A673 (cell line): ENCODE results near the gene CNNM1. TPM values are rescaled to one million over a fixed set of nuclear protein-coding genes. Genes with fewer than 3 reads are reported as not detected.

Source experiments
- BruUV-seq: library from RNA; stranded (reverse); fragments of 400-500 nt; replicated peaks from 2 replicates; lab custom pipeline; 2021; lab: Mats Ljungman, UMichigan
- CTCF ChIA-PET: fragments of 300-600 bp; sonication (Branson Sonifier 250); formaldehyde crosslinking; loops from one replicate; lab custom pipeline; 2022; ENCODE audit warnings: antibody characterized with exemption; lab: Charles Lee
- POLR2A ChIA-PET: fragments of 300-600 bp; sonication (Branson Sonifier 250); formaldehyde crosslinking; loops from one replicate; lab custom pipeline; 2022; ENCODE audit warnings: antibody characterized with exemption; ENCODE audit not compliant: low non-redundant PET; lab: Charles Lee
- DNase-seq: peaks from one replicate; pipeline ENCODE4 v3.0.0-alpha.2; 2015; ENCODE audit warnings: low spot score
- H3K27ac ChIP-seq: fragments of 200-600 bp; sonication (generic); 2 replicates; pipeline ENCODE4 v1.5.1; 2016; ENCODE audit warnings: mixed run types, low read depth, mild to moderate bottlenecking, mixed read lengths, antibody characterized with exemption, low read length; ENCODE audit not compliant: poor library complexity, severe bottlenecking
- H3K27me3 ChIP-seq: fragments of 200-600 bp; sonication (generic); replicated peaks from 2 replicates; pipeline ENCODE4 v1.6.1; 2017; ENCODE audit warnings: mixed run types, low read depth, mild to moderate bottlenecking, mixed read lengths, antibody characterized with exemption, low read length; ENCODE audit not compliant: insufficient read depth, poor library complexity
- H3K36me3 ChIP-seq: fragments of 200-600 bp; sonication (generic); 2 replicates; pipeline ENCODE4 v1.6.1; 2016; ENCODE audit warnings: mixed run types, mild to moderate bottlenecking, mixed read lengths, antibody characterized with exemption, low read length; ENCODE audit not compliant: insufficient read depth, poor library complexity, severe bottlenecking
- H3K4me1 ChIP-seq: fragments of 200-600 bp; sonication (generic); 2 replicates; pipeline ENCODE4 v1.6.1; 2017; ENCODE audit warnings: mixed run types, mild to moderate bottlenecking, mixed read lengths, antibody characterized with exemption, low read length; ENCODE audit not compliant: insufficient read depth, poor library complexity, severe bottlenecking
- H3K4me3 ChIP-seq: fragments of 200-600 bp; sonication (generic); 2 replicates; pipeline ENCODE4 v1.5.1; 2016; ENCODE audit warnings: low read depth, mixed run types, mild to moderate bottlenecking, mixed read lengths, low read length; ENCODE audit not compliant: poor library complexity, severe bottlenecking
- H3K9me3 ChIP-seq: fragments of 200-600 bp; sonication (generic); 2 replicates; pipeline ENCODE4 v1.6.1; 2016; ENCODE audit warnings: mixed run types, low read depth, mild to moderate bottlenecking, mixed read lengths, antibody characterized with exemption, low read length; ENCODE audit not compliant: poor library complexity, severe bottlenecking
- EZH2 ChIP-seq: fragments of 200-600 bp; sonication (generic); IDR thresholded peaks from 2 replicates; pipeline ENCODE4 v1.6.1; 2017; ENCODE audit warnings: borderline replicate concordance, low read depth, mild to moderate bottlenecking, mixed read lengths, antibody characterized with exemption, low read length; ENCODE audit not compliant: poor library complexity, severe bottlenecking
- intact Hi-C: fragments of 100-400 bp; cut with micrococcal nuclease; formaldehyde crosslinking; loops from one replicate; pipeline ENCODE4 v1.10.0; 2022; ENCODE audit not compliant: unreplicated experiment
- total RNA-seq: library from RNA; stranded (reverse); gene quantifications from 2 replicates; pipeline ENCODE4 v1.2.3, GENCODE V29; 2021
- TF ChIP-seq, protein P1 (sequence below): fragments of 300-800, 200-600 bp; sonication (generic); conservative IDR thresholded peaks from 2 replicates; pipeline ENCODE4 v1.5.1; 2017; ENCODE audit warnings: low read depth, mild to moderate bottlenecking, antibody characterized with exemption, low read length, moderate library complexity, mixed read lengths

The CNNM1 gene
- total RNA-seq, 1 experiment from 2014 or later: 0.73 TPM

DNA sequence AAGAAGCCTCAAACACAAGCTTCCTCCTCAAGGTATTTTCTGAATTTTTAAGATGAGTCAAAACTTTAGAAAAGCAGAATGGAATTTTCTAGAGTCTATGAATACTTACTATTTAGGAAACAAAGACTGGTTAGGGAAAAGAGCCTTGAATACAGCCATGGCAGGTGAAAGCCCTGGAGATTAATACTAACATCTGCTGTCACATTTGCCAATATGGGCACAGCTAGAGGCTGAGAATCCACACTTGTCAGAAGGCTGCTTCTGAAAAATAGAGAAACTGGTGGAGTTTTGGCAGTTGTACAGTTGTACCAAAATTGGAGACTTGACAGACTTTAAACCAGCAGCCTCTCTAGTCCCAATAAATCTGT, 24.3 kb upstream of the CNNM1 start:
- ChIA-PET CTCF (no interaction called here), POLR2A (no interaction called here)
- intact Hi-C loops: no loop called here
- H3K4me3 ChIP-seq: no peak overlapping the region
- H3K4me1 ChIP-seq: no peaks in the 10 kb centered on the region
- TF ChIP-seq, protein P1, sequence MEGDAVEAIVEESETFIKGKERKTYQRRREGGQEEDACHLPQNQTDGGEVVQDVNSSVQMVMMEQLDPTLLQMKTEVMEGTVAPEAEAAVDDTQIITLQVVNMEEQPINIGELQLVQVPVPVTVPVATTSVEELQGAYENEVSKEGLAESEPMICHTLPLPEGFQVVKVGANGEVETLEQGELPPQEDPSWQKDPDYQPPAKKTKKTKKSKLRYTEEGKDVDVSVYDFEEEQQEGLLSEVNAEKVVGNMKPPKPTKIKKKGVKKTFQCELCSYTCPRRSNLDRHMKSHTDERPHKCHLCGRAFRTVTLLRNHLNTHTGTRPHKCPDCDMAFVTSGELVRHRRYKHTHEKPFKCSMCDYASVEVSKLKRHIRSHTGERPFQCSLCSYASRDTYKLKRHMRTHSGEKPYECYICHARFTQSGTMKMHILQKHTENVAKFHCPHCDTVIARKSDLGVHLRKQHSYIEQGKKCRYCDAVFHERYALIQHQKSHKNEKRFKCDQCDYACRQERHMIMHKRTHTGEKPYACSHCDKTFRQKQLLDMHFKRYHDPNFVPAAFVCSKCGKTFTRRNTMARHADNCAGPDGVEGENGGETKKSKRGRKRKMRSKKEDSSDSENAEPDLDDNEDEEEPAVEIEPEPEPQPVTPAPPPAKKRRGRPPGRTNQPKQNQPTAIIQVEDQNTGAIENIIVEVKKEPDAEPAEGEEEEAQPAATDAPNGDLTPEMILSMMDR: no peak
- TF ChIP-seq EZH2: no peak
- no peak overlapping the region for H3K27ac ChIP-seq
- DNase-seq: no peak
- H3K36me3 ChIP-seq: no peaks in the 10 kb centered on the region
- BruUV-seq: no TSS peak
- H3K9me3 ChIP-seq: peaks cover 12% of the 10 kb centered on the region
- H3K27me3 ChIP-seq: peaks cover 7% of the 10 kb centered on the region

DNA sequence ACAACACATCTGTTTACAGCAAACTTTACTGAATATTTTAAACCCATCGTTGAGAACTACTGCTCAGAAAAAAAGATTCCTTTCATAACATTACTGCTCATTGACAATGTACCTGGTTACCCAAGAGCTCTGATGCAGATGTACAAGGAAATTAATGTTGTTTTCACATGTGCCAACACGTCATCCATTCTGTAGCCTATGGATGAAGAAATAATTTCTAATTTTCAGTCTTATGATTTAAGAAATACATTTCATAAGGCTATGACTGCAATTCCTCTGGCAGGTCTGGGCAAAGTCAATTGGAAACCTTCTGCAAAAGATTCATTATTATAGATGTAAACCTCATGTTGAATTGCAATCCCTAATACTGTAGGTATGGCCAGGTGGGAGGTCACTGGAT, 16.7 kb upstream of the CNNM1 start:
- peaks cover 6% of the 10 kb centered on the region for H3K27me3 ChIP-seq
- peaks cover 12% of the 10 kb centered on the region for H3K9me3 ChIP-seq
- H3K27ac ChIP-seq: no peak overlapping the region
- POLR2A ChIA-PET: no interaction called here
- BruUV-seq: no TSS peak
- intact Hi-C loops: no loop called here
- no peak overlapping the region for H3K4me3 ChIP-seq
- TF ChIP-seq EZH2: no peak
- TF ChIP-seq, protein P1: no peak
- DNase-seq: no peak
- H3K4me1 ChIP-seq: no peaks in the 10 kb centered on the region
- no peaks in the 10 kb centered on the region for H3K36me3 ChIP-seq
- CTCF ChIA-PET: no interaction called here

DNA sequence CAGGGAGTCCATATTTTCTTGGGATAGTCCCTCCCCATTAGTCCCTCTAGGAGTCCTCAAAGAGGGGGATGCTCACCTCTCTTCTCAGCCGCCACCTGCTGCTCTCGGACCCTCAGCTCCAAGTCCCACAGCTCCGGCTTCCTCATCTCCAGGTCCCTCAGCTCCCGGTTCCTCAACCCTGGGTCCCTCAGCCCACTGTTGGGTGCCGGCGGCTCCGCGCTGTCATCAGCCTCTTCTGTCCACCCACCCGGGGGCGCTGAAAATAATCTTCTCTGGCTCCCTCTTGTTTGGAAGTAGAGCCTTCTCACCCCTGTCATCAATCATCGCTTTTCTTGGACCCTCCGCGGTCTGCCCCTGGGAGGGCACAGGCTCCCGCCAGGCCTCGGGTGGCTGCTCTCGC, 13.3 kb upstream of the CNNM1 start:
- Histone ChIP-seq H3K27ac (no peak overlapping the region), H3K9me3 (no peaks in the 10 kb centered on the region), H3K36me3 (no peaks in the 10 kb centered on the region), H3K4me1 (no peaks in the 10 kb centered on the region), H3K27me3 (peaks cover 16% of the 10 kb centered on the region), H3K4me3 (no peak overlapping the region)
- intact Hi-C loops: no loop called here
- DNase-seq: no peak
- CTCF ChIA-PET: no interaction called here
- no TSS peak for BruUV-seq
- POLR2A ChIA-PET: no interaction called here
- TF ChIP-seq EZH2: no peak
- TF ChIP-seq, protein P1: no peak
